Activated T-cell treated with anti-CD3 and anti-CD28 coated beads for 1 hour (primary cell): ENCODE measurements around the gene CDKN2AIP.
"Not testable (repeated sequence)": the region's sequence is repeated elsewhere in the genome, so short reads cannot be mapped to it uniquely, and the experiment has no call there.

Experiments used
- DNase-seq: peaks from one replicate; pipeline ENCODE4 v3.0.0-alpha.2; 2020; ENCODE audit warnings: low read depth

CDKN2AIP gene

GRCh38 chr4:183448436-183448835 lies 4.0 kb downstream of the CDKN2AIP start:
- no peak for DNase-seq

- DNase-seq, result no peak
These were observed 4.9 kb downstream of the CDKN2AIP start for GRCh38 chr4:183449193-183449882.

DNA sequence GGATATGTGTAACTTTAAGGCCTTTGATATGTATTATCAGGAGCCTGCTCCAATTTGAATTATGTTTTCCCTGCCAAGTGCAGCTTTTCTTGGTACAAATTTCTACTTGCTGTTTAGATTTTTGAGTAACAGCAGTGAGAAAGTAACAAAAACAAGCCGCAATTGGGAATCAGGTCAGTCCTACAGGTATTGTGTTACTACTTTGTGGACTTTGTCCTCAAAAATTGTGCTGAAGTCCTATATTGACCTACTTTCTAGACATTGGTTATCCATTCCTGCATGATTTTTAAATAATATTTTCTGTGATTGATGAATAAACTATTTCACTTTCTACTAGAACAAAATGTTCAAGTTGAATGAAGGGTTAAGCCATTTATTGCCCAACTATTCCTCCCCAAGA lies 5.7 kb downstream of the CDKN2AIP start:
- DNase-seq, result no peak

DNA sequence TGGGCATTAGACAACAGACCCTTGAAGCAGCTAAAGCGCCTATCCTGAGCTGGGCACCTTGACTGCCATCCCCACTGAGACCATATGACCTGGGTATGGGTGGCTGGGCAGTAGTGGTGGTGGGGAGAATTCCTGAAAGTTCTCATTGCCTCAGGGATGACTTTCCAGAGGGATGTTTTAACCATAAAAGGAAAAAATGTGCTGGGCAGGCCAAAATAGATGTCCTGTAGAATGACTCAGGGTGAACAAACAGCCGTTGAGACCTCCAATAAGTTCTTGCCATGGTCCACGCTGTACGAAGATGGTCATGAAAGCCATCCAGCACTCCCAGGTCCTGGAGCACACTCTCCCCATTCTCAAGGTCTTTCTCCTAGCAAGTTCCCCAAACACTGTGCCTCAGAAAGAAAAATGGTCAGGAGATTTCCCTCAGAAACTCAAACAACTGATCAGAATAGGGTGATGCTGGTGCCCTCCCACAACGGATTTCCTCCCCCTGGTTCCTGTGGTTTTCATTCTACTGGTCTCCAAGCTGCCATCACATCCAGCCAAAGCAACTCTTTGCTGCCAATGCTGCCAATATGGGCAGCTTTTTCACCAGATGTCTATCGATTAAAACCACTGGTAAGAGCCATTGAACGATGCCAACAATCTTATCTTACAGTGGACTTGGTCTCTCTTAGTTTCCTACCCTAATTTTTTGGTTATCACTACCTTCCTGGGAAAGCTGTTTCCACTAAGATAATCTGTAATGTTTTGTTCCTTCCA lies 11.2 kb downstream of the CDKN2AIP start:
- no peak for DNase-seq

DNA sequence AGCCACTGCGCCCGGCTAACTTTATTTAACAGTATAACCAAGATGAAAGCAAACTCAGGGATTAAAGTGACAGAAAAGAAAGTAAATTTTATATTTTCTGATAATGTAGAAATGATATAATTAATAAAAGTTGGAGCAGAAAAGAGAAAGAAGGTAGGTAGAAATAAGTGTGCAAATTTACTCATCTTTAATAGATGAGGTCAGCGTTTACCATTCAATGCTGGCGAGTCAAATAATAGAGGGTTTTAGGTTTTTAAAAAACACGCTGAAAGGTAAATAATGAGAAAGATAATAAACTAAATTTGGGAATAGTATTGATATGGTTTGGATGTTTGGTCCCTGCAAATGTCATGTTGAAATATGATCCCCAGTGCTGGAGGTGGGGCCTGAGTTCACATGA lies 13.6 kb downstream of the CDKN2AIP start:
- DNase-seq, result no peak

DNA sequence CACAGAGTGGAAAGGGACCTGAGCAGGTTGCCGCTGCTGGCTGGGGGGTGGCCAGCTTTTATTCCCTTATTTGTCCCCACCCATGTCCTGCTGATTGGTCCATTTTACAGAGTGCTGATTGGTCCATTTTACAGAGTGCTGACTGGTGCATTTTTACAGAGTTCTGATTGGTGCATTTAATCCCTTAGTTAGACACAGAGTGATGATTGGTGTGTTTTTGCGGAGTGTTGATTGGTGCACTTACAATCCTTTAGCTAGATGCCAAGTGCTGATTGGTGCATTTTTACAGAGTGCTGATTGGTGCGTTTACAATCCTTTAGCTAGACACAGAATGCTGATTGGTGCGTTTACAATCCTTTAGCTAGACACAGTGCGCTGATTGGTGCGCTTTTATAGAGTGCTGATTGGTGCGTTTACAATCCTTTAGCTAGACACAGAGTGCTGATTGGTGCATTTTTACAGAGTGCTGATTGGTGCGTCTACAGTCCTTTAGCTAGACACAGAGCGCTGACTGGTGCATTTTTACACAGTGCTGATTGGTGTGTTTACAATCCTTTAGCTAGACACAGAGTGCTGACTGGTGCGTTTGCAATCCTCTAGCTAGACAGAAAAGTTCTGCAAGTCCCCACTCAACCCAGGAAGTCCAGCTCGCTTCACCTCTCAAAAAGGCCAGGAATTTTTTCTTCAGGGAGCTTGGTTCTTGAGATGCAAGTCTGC lies 19.6 kb downstream of the CDKN2AIP start:
- DNase-seq, result not testable (repeated sequence)

DNA sequence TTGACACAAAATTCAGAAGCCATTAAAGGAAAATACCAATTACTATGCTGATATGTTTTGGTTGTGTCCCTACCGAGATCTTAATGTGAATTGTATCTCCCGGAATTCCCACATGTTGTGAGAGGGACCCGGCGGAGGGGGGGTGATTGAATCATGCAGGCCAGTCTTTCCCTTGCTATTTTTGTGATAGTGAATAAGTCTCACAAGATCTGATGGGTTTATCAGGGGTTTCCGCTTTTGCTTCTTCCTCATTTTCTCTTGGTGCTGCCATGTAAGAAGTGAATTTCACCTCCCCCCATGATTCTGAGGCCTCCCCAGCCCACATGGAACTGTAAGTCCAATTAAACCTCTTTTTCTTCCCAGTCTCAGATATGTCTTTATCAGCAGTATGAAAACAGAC lies 21.4 kb downstream of the CDKN2AIP start:
- DNase-seq, result not testable (repeated sequence)

- DNase-seq, result no peak
These were observed 22.8 kb downstream of the CDKN2AIP start for GRCh38 chr4:183467246-183467645.

DNA sequence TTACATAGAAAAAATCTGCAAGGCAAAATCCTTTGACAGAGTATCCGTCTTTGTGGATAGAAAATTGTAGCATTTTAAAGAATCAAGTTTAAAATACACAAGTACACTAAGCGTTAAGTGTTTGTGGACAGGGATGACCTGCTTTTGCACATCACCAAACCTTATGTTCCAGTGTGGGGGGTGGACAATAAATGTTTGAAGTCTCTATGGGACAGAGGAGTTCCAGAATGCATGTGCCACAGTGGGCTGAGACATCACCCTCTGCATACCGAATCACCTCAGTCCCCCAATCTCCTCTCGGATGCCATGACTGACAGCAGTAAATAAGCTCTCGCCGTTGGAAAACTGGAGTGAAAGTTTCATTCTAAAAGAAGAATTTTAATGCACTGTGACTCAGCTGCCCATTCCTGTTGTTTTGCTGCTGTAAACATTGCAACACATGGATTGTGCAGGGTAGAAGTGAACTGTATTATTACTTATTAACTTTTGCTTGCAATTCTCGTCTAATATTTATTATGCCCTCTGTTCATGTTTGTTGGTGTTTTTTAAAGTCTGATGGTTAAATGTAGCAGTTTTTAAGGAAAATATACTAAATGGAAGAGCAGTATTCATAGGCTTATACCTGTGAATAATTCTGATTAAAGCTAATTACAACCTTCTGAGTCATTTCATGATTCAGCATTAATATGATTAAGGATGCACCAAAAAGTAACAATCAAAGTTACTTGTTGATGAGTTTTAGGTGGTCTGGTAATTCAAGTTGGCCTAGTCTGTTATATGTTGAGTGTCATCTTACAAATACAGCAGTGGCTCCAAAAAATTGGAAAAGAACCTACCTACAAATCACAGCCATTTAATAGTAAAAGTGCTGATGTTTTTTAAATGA lies 24.0 kb downstream of the CDKN2AIP start:
- no peak for DNase-seq

DNA sequence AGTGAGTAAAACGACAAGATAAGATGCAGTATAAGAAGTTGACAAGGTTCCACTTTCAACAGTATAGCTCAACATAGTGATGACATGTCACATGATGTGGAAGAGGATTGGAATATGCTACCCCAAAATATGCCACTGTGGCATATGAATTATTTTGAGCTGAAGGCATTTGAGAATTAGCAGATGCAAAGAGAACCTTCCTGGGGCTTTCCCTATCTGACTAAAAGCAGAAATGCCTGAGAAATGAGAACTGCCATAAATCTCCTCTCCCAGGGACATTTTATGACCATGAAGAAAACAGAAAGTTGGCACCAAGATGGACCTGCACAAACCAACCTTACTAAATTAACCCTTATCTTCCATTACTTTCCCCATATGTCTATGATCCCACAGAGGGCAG lies 24.8 kb downstream of the CDKN2AIP start:
- DNase-seq, result no peak

DNA sequence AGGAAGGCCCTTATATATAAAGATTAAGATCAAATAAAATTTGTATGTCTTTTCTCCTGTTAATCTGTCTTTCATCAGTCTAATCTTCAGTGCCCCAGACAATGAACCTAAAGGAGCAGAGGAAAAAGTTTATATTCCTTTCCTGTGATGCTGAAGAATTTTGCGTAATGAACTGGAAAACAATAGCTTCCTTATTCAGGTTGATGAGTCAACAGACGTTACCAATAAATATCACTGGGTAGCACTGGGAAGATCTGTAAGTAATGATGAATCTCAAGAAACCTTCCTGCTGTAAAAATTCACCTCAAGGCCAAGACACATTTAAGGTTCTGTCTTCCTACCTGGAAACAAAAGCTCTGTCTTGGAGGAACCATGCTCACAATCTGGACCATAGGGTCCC lies 25.5 kb downstream of the CDKN2AIP start:
- no peak for DNase-seq

DNA sequence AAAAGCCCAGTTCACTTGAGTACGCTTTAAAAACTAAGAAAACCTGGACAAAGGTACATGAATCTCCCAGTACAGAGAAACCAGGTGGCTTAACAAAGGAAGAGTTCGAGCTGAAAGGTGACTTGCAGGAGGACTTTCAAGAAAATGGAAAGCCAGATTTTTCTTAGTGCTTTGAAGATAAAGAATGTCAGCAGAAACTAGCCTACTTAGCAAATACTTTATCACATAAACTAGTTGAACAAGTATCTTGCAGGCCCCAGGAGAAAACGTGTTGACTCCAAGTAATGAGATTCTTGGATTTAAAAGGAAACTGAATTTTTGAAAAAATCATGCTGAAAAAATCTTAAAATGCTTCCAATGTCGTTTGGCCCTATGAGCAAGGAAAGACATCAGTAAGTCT lies 26.4 kb downstream of the CDKN2AIP start:
- no peak for DNase-seq

DNA sequence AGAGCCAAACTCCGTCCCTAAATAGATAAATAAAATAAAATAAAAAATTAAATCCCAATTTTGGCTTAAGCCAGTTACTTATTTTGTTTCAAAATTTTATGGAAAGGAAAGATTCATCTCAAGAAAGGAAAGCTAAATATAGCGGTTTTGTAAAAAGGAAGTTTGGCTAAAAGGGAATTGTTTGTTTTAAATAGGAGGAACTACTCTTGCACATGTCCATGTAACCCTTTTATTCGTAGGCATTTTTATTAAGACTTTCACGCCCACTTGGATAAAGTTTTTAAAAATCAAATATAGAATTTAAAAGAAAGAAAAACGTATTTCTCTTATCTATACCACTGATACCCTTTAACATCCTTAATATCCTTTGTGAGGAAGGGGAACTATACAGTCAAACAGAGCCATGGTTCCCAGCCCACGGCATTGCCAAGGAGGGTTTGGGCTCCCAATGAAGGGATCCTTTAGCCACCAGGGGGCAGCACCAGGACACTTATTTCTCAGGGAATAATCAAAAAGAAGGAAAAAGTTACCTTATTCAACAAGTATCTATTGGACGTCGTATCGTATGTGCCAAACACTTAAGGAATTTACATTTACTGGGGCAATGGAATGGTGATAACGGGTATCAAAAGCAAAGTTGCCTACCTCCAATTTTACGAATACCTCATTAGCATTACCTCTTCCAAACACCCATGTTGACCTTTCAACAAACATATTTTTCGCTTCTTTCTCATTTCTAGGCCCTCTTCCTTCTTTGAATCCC lies 27.7 kb downstream of the CDKN2AIP start:
- DNase-seq, result peak; percentile 91

DNA sequence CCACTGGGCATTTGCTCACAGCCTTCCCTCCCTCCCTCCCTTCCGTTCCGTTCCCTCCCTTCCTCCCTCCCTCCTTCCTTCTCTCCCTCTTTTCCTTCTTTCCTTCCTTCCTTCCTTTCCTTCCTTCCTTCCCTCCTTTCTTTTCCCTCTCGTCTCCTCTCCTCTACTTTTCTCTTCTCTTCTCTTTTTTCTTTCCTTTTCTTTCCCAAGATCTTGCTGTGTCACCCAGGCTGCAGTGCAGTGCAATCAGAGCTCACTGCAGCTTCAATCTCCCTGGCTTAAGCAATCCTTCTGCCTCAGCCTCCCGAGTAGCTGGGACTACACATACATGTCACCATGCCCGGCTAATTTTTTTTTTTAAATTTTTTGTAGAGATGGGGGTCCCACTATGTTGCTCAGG lies 33.7 kb downstream of the CDKN2AIP start:
- no peak for DNase-seq

GRCh38 chr4:183478926-183479325 lies 34.5 kb downstream of the CDKN2AIP start:
- DNase-seq, result no peak

GRCh38 chr4:183482515-183483095 lies 38.2 kb downstream of the CDKN2AIP start:
- not testable (repeated sequence) for DNase-seq

DNA sequence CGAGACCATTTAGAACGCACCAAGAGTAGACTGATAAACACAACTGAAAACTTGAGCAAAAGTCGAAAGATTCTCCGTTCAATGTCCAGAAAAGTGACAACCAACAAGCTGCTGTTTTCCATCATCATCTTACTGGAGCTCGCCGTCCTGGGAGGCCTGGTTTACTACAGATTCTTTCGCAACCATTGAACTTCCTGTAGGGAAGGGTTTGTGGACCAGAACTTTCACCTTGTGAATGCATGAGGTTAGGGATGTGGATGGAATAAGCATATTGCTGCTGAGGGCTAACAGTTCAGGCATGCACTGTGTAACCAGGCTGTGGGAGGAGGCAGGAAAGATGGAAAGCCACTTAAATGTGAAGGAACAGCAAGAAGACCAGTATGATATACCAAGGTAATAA lies 39.6 kb downstream of the CDKN2AIP start:
- DNase-seq, result no peak

- DNase-seq, result no peak
These were observed 41.1 kb downstream of the CDKN2AIP start for GRCh38 chr4:183485411-183486160.

GRCh38 chr4:183492791-183493222 lies 48.4 kb downstream of the CDKN2AIP start:
- DNase-seq, result no peak

GRCh38 chr4:183493246-183493645 lies 48.8 kb downstream of the CDKN2AIP start:
- DNase-seq, result no peak
